ENCODE results near the gene CA5A. TPM values are rescaled to one million over a fixed set of nuclear protein-coding genes. Genes with fewer than 3 reads are reported as not detected.
"Not testable (repeated sequence)": the region's sequence is repeated elsewhere in the genome, so short reads cannot be mapped to it uniquely, and the experiment has no call there.

Gene CA5A
- polyA plus RNA-seq (2013, experiment 1 of 2) = 0.06 TPM
- not detected for polyA plus RNA-seq (2013, experiment 2 of 2)

DNA sequence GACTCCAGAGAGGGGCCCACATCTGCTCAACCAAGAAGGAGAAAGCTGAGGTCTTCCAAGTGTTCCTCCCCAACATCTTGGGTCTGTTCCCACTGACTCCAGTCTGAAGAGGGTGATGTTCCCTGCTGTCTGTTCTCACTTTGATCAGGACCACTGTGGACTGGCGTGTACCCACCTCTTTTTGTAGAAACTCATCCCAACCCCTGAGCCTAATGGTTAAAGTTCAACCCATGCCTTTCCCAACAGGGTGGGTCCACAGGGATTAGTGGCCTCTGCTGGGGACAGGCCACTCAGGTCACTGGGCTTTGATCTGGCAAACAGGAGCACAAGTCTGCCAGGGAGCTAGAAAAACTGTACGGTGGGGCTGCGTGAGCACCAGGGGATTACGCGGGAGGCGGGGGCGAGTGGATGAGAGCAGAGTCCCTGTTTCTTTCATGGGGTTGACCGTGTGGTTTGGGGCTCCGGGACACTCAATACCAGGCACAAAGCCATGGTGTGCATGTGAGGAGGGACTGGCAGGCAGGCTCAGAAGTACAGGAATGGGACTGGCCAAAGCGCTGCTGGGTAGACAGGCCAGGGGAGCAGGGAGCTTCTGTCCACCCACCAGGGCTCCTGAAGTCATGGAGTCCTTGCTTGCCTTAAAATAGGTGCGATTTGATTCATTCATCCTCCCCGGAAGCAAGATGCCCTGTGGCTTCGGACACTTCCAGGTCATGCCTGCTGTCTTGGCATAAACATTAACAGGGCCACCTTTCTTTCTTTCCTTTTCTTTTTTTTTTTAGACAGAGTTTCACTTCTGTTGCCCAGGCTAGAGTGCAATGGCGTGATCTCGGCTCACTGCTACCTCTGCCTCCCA lies at the start of gene CA5A:
Gene CA5A, minus strand, starts transcription at position 155 of the 856 bp plus-strand sequence. Its CDS starts 79 bp downstream, at position 76.
- H4K5ac ChIP-seq (ENCODE audit: low read length) = no peak within 1 kb of the TSS
- H4K8ac ChIP-seq (ENCODE audit: low read depth, low read length) = no peak within 1 kb of the TSS
- H3K27me3 ChIP-seq (ENCODE audit: insufficient read depth, low read length, poor library complexity) = no peaks in the 10 kb centered on the region
- H3K56ac ChIP-seq (ENCODE audit: low read length) = no peak within 1 kb of the TSS
- H2BK5ac ChIP-seq (ENCODE audit: low read length) = no peak within 1 kb of the TSS
- H3K4me3 ChIP-seq (ENCODE audit: low read length) = no peak within 1 kb of the TSS
- no peak within 1 kb of the TSS for H3K9ac ChIP-seq (ENCODE audit: low read length)
- no peak within 1 kb of the TSS for H2BK15ac ChIP-seq (replicated peaks; ENCODE audit: low read depth)
- no peaks in the 10 kb centered on the region for H3K36me3 ChIP-seq (ENCODE audit: control insufficient read depth, insufficient read depth, low read length)
- no peak within 1 kb of the TSS for H2AK5ac ChIP-seq (ENCODE audit: low read length)
- H3K18ac ChIP-seq (ENCODE audit: low read length) = no peak within 1 kb of the TSS
- no peak within 1 kb of the TSS for H3K4me2 ChIP-seq (ENCODE audit: low read length)
- no peak within 1 kb of the TSS for H2BK120ac ChIP-seq (ENCODE audit: low read depth, low read length)
- DNase-seq = no peak
- no peaks in the 10 kb centered on the region for H3K79me1 ChIP-seq (ENCODE audit: low read length)
- no peak within 1 kb of the TSS for H3K27ac ChIP-seq (ENCODE audit: low read depth, low read length)
- no peak within 1 kb of the TSS for H3K23ac ChIP-seq (ENCODE audit: low read length)
- H3K79me2 ChIP-seq (ENCODE audit: control insufficient read depth, insufficient read depth, low read length) = no peaks in the 10 kb centered on the region
- H3K4ac ChIP-seq (ENCODE audit: low read depth, low read length) = no peak within 1 kb of the TSS
- WGBS (ENCODE audit: extremely low coverage, insufficient coverage, low lambda C conversion rate) = no CpG with 5 or more reads among the region's 15 CpGs
- H3K4me1 ChIP-seq (ENCODE audit: control insufficient read depth, low read depth, low read length) = no peaks in the 10 kb centered on the region

DNA sequence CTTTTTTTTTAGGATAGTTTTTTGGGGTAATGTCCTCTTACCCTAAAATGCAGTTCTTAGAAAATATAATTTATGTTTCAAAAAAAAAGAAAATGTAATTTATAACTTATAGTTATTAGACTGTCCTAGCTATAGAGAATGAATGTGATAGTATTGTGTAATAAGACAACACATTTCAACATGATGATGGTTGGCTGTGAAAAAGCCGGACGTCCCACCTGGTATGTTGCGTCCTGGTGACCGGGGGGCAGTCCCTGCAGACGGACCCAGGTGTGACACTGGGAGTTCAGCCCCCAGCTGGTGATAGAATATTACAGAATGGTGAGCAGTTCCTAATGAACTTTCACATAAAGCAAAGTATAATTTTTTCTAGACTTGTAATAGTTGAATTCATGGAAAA lies 49.2 kb upstream of the CA5A start:
- not testable (repeated sequence) for H3K4me3 ChIP-seq (ENCODE audit: low read length)
- WGBS (ENCODE audit: extremely low coverage, insufficient coverage, low lambda C conversion rate) = no CpG with 5 or more reads among the region's 5 CpGs

DNA sequence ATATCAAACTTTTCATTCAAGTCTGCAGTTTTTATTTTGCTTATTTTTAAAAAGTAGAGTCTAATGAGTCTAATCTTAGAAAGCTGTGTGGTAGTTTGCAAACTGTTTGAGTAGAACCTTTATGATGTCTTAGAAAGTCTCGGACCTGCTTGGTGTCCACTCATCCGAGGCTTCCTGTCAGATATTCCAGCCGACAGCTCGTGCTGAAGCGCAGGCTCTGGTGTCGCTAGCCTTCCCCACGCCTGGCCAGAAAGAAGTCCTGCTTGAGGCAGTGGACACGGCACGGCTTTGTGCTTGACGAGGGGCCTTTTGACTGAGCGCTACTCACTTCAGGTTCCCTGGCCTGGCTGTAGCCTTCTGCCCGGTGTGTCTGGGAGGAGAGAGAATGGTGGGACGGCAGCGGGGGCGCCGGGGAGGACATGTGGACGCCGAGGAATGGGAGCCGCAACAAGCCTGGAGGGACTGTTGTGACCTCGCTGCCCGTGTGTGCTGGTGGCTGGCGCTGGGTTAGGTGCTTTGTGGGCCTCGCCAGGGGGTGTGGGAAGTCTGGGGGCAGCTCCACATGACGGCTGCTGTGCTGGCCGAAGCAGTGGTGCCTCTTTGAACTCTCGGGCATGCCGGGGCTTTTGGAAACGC lies 48.4 kb upstream of the CA5A start:
- H3K4ac ChIP-seq (ENCODE audit: low read depth, low read length) = no peak overlapping the region
- H3K36me3 ChIP-seq (ENCODE audit: control insufficient read depth, insufficient read depth, low read length) = no peaks in the 10 kb centered on the region
- H2BK120ac ChIP-seq (ENCODE audit: low read depth, low read length) = no peak overlapping the region
- no peak overlapping the region for H4K5ac ChIP-seq (ENCODE audit: low read length)
- no peaks in the 10 kb centered on the region for H3K79me2 ChIP-seq (ENCODE audit: control insufficient read depth, insufficient read depth, low read length)
- no peak overlapping the region for H3K23ac ChIP-seq (ENCODE audit: low read length)
- H3K4me1 ChIP-seq (ENCODE audit: control insufficient read depth, low read depth, low read length) = no peaks in the 10 kb centered on the region
- H3K18ac ChIP-seq (ENCODE audit: low read length) = no peak overlapping the region
- no peak for DNase-seq
- WGBS (ENCODE audit: extremely low coverage, insufficient coverage, low lambda C conversion rate) = no CpG with 5 or more reads among the region's 28 CpGs
- no peak overlapping the region for H3K27ac ChIP-seq (ENCODE audit: low read depth, low read length)
- H3K79me1 ChIP-seq (ENCODE audit: low read length) = no peaks in the 10 kb centered on the region
- H2BK15ac ChIP-seq (replicated peaks; ENCODE audit: low read depth) = no peak overlapping the region
- no peak overlapping the region for H2AK5ac ChIP-seq (ENCODE audit: low read length)
- H3K4me3 ChIP-seq (ENCODE audit: low read length) = no peak overlapping the region
- H3K56ac ChIP-seq (ENCODE audit: low read length) = no peak overlapping the region
- H3K4me2 ChIP-seq (ENCODE audit: low read length) = no peak overlapping the region
- no peak overlapping the region for H4K8ac ChIP-seq (ENCODE audit: low read depth, low read length)
- no peak overlapping the region for H2BK5ac ChIP-seq (ENCODE audit: low read length)
- H3K9ac ChIP-seq (ENCODE audit: low read length) = no peak overlapping the region
- H3K27me3 ChIP-seq (ENCODE audit: insufficient read depth, low read length, poor library complexity) = no peaks in the 10 kb centered on the region

More for the DNA sequence above, 49.2 kb upstream of the CA5A start:
- not testable (repeated sequence) for H3K4me2 ChIP-seq (ENCODE audit: low read length); H3K27ac ChIP-seq (ENCODE audit: low read depth, low read length); H3K79me1 ChIP-seq (ENCODE audit: low read length); DNase-seq; H2BK120ac ChIP-seq (ENCODE audit: low read depth, low read length); H3K4ac ChIP-seq (ENCODE audit: low read depth, low read length); H3K27me3 ChIP-seq (ENCODE audit: insufficient read depth, low read length, poor library complexity); H3K18ac ChIP-seq (ENCODE audit: low read length); H4K5ac ChIP-seq (ENCODE audit: low read length); H4K8ac ChIP-seq (ENCODE audit: low read depth, low read length); H3K23ac ChIP-seq (ENCODE audit: low read length); H3K56ac ChIP-seq (ENCODE audit: low read length); H3K9ac ChIP-seq (ENCODE audit: low read length); H2BK5ac ChIP-seq (ENCODE audit: low read length); H2BK15ac ChIP-seq (replicated peaks; ENCODE audit: low read depth); H2AK5ac ChIP-seq (ENCODE audit: low read length); H3K4me1 ChIP-seq (ENCODE audit: control insufficient read depth, low read depth, low read length); H3K79me2 ChIP-seq (ENCODE audit: control insufficient read depth, insufficient read depth, low read length); H3K36me3 ChIP-seq (ENCODE audit: control insufficient read depth, insufficient read depth, low read length)

DNA sequence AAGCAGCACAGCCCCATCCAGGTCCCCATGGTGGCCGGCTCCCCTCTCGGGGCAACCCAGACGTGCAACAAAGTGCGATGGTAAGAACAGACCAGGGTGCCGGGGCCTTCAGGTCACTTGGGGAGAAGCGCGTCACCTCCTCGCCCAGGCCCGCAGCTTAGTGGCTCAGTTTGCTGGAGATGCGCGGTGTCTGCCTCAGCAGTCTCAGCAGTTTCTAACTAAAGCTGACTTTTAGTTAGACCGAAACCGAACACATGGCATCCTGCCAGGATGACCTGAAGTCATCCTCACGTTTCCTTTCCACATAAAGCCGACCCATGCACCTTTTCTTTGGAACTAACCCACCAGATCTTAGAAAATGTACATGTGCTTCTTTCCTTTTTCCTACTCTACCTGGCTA lies 47.9 kb upstream of the CA5A start:
- not testable (repeated sequence) for H3K27ac ChIP-seq (ENCODE audit: low read depth, low read length); H3K4ac ChIP-seq (ENCODE audit: low read depth, low read length); H3K27me3 ChIP-seq (ENCODE audit: insufficient read depth, low read length, poor library complexity); H4K5ac ChIP-seq (ENCODE audit: low read length); H2AK5ac ChIP-seq (ENCODE audit: low read length); H2BK15ac ChIP-seq (replicated peaks; ENCODE audit: low read depth); DNase-seq; H3K18ac ChIP-seq (ENCODE audit: low read length); H4K8ac ChIP-seq (ENCODE audit: low read depth, low read length); H3K79me1 ChIP-seq (ENCODE audit: low read length); H3K36me3 ChIP-seq (ENCODE audit: control insufficient read depth, insufficient read depth, low read length); H3K56ac ChIP-seq (ENCODE audit: low read length); H3K79me2 ChIP-seq (ENCODE audit: control insufficient read depth, insufficient read depth, low read length); H3K4me1 ChIP-seq (ENCODE audit: control insufficient read depth, low read depth, low read length); H3K9ac ChIP-seq (ENCODE audit: low read length); H2BK5ac ChIP-seq (ENCODE audit: low read length); H2BK120ac ChIP-seq (ENCODE audit: low read depth, low read length); H3K4me2 ChIP-seq (ENCODE audit: low read length); H3K23ac ChIP-seq (ENCODE audit: low read length); H3K4me3 ChIP-seq (ENCODE audit: low read length)
- WGBS (ENCODE audit: extremely low coverage, insufficient coverage, low lambda C conversion rate) = no CpG with 5 or more reads among the region's 15 CpGs

DNA sequence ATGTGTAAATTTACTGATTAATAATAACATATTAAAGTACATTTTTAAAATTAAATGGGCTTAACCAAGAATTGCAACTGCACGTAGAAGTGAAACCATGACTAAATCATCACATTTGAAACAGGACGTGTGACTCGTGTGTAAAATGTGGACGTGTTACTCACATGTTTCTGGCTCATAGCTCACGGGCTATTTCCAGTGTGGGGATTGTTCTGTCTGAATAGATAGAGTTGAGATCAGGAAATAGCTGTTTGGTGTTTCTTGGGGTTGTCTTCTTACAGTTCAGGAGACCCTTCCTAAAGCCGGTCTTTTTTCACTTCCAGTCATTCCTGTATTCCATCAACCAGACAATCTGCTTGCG lies 47.4 kb upstream of the CA5A start:
- H3K23ac ChIP-seq (ENCODE audit: low read length); H2BK15ac ChIP-seq (replicated peaks; ENCODE audit: low read depth); H4K5ac ChIP-seq (ENCODE audit: low read length); H2AK5ac ChIP-seq (ENCODE audit: low read length); H3K79me2 ChIP-seq (ENCODE audit: control insufficient read depth, insufficient read depth, low read length); H3K56ac ChIP-seq (ENCODE audit: low read length); H3K4me2 ChIP-seq (ENCODE audit: low read length); H3K4ac ChIP-seq (ENCODE audit: low read depth, low read length); H3K4me1 ChIP-seq (ENCODE audit: control insufficient read depth, low read depth, low read length); H3K27ac ChIP-seq (ENCODE audit: low read depth, low read length); H2BK120ac ChIP-seq (ENCODE audit: low read depth, low read length); DNase-seq; H3K4me3 ChIP-seq (ENCODE audit: low read length); H3K27me3 ChIP-seq (ENCODE audit: insufficient read depth, low read length, poor library complexity); H2BK5ac ChIP-seq (ENCODE audit: low read length); H3K18ac ChIP-seq (ENCODE audit: low read length); H3K36me3 ChIP-seq (ENCODE audit: control insufficient read depth, insufficient read depth, low read length); H3K79me1 ChIP-seq (ENCODE audit: low read length); H4K8ac ChIP-seq (ENCODE audit: low read depth, low read length); H3K9ac ChIP-seq (ENCODE audit: low read length): not testable (repeated sequence)
- no CpG with 5 or more reads among the region's 7 CpGs for WGBS (ENCODE audit: extremely low coverage, insufficient coverage, low lambda C conversion rate)

Measured in mesendoderm (in vitro differentiated cells).